GM04504 (cell line): ENCODE data around the gene SLC43A2.
"Not testable (repeated sequence)": the region's sequence is repeated elsewhere in the genome, so short reads cannot be mapped to it uniquely, and the experiment has no call there.

ENCODE experiments used
- DNase-seq: peaks from one replicate; pipeline ENCODE4 v3.0.0-alpha.2; 2012; ENCODE audit warnings: low read depth

The SLC43A2 gene

GRCh38 chr17:1627982-1628855 is at the start of gene SLC43A2:
Gene SLC43A2, minus strand, starts transcription at chr17:1628834. Its CDS starts 960 bp downstream, at chr17:1627874.
- peak; percentile 40 for DNase-seq

GRCh38 chr17:1676401-1676800 is 47.8 kb upstream of the SLC43A2 start:
- DNase-seq = no peak

GRCh38 chr17:1673041-1673785 is 44.6 kb upstream of the SLC43A2 start:
- DNase-seq = no peak

- DNase-seq = not testable (repeated sequence)
These were observed 35.3 kb upstream of the SLC43A2 start for GRCh38 chr17:1663934-1664333.

- no peak for DNase-seq
These were observed 32.4 kb upstream of the SLC43A2 start for GRCh38 chr17:1661045-1661444.

GRCh38 chr17:1658100-1658499 is 29.5 kb upstream of the SLC43A2 start:
- DNase-seq = no peak

- no peak for DNase-seq
These were observed 25.1 kb upstream of the SLC43A2 start for GRCh38 chr17:1653735-1654134.

- not testable (repeated sequence) for DNase-seq
These were observed 24.2 kb upstream of the SLC43A2 start for GRCh38 chr17:1652794-1653193.

- DNase-seq = no peak
These were observed 22.9 kb upstream of the SLC43A2 start for GRCh38 chr17:1651559-1651844.

- no peak for DNase-seq
These were observed 22.3 kb upstream of the SLC43A2 start for GRCh38 chr17:1650731-1651558.

- DNase-seq = no peak
These were observed 21.3 kb upstream of the SLC43A2 start, which contains the start of gene RILP for GRCh38 chr17:1649844-1650501. Gene RILP, minus strand, starts transcription at chr17:1649866. Its CDS starts 62 bp downstream, at chr17:1649804.

GRCh38 chr17:1648963-1649843 is 20.6 kb upstream of the SLC43A2 start:
- DNase-seq = peak; percentile 90

GRCh38 chr17:1648173-1648962 is 19.7 kb upstream of the SLC43A2 start:
- no peak for DNase-seq

GRCh38 chr17:1647802-1648171 is 19.2 kb upstream of the SLC43A2 start:
- DNase-seq = no peak

GRCh38 chr17:1646199-1646875 is 17.7 kb upstream of the SLC43A2 start:
- DNase-seq = no peak

- no peak for DNase-seq
These were observed 16.9 kb upstream of the SLC43A2 start, which contains the start of gene SCARF1 for GRCh38 chr17:1645207-1646171. Gene SCARF1, minus strand, starts transcription at chr17:1645732. Its CDS starts 35 bp downstream, at chr17:1645697.

GRCh38 chr17:1644493-1645206 is 16.0 kb upstream of the SLC43A2 start:
- peak; percentile 15 for DNase-seq
